Stomach (tissue), 4 donors: ENCODE results near the gene CELSR1.

Source experiments
- EP300 ChIP-seq: sonication (generic); formaldehyde crosslinking; IDR thresholded peaks from one replicate; pipeline ENCODE4 v1.6.1; 2017; ENCODE audit warnings: antibody characterized with exemption
- POLR2A ChIP-seq, 4 donors: fragments of 450-650 bp; IDR thresholded peaks; one replicate each; pipeline ENCODE4 v1.6.1; 2016; ENCODE audit warnings: antibody characterized with exemption in 4 of 4, control low read depth in 2 of 4, mild to moderate bottlenecking in 1 of 4, moderate library complexity in 1 of 4
- POLR2AphosphoS5 ChIP-seq, 3 donors: sonication (generic); formaldehyde crosslinking; IDR thresholded peaks; one replicate each; pipeline ENCODE4 v1.6.1; 2016; ENCODE audit warnings: antibody characterized with exemption in 3 of 3
- TF ChIP-seq, protein P1 (sequence below), 7 experiments: fragments of 450-650 bp in 4 of 7; fragments of 200-600 bp in 3 of 7; sonication (generic) in 3 of 7; IDR thresholded peaks; one replicate each; pipeline ENCODE4 v1.5.1; 2016 to 2019; ENCODE audit warnings: antibody characterized with exemption in 7 of 7, control low read depth in 2 of 7, mild to moderate bottlenecking in 1 of 7

- TF ChIP-seq, protein P1, sequence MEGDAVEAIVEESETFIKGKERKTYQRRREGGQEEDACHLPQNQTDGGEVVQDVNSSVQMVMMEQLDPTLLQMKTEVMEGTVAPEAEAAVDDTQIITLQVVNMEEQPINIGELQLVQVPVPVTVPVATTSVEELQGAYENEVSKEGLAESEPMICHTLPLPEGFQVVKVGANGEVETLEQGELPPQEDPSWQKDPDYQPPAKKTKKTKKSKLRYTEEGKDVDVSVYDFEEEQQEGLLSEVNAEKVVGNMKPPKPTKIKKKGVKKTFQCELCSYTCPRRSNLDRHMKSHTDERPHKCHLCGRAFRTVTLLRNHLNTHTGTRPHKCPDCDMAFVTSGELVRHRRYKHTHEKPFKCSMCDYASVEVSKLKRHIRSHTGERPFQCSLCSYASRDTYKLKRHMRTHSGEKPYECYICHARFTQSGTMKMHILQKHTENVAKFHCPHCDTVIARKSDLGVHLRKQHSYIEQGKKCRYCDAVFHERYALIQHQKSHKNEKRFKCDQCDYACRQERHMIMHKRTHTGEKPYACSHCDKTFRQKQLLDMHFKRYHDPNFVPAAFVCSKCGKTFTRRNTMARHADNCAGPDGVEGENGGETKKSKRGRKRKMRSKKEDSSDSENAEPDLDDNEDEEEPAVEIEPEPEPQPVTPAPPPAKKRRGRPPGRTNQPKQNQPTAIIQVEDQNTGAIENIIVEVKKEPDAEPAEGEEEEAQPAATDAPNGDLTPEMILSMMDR (IDR thresholded peaks at IDR 0.05): no peak
- TF ChIP-seq POLR2A (IDR thresholded peaks at IDR 0.05) (no peak), EP300 (no peak), POLR2AphosphoS5 (IDR thresholded peaks at IDR 0.05) (no peak)
These were observed 118.6 kb downstream of the CELSR1 start for GRCh38 chr22:46418827-46419226.
